ENCODE results near the gene COL4A2. TPM values are rescaled to one million over a fixed set of nuclear protein-coding genes. Genes with fewer than 3 reads are reported as not detected.
A peak's percentile ranks its signal among the peaks of the same experiment; 100 is the strongest.

COL4A2 gene
- total RNA-seq, 4 donors from 2014 or later: 51.2 to 85.8 (median 70.5) TPM

DNA sequence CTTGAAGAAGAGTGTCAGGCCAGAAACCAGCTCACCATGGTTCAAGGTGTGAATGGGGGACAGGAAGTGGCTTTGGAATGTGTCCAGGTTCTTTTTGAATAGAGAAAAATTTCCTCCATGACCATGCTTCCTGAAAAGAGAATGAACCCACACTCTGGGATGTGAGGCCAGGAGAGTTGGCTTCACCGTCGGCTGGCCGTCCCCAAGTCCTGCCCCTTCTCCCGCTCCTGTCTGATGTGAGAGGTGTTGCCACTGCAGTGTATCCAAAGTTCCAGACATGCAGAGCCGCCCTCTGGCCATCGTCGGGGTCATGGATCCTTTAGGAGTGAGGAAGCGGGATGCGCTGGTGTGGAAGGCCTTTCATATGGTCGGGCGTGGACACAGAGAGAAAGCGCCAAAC, 101.2 kb downstream of the COL4A2 start:
- intact Hi-C loops (cut with DNase I; ENCODE audit: low total_unique reads): no loop called here

DNA sequence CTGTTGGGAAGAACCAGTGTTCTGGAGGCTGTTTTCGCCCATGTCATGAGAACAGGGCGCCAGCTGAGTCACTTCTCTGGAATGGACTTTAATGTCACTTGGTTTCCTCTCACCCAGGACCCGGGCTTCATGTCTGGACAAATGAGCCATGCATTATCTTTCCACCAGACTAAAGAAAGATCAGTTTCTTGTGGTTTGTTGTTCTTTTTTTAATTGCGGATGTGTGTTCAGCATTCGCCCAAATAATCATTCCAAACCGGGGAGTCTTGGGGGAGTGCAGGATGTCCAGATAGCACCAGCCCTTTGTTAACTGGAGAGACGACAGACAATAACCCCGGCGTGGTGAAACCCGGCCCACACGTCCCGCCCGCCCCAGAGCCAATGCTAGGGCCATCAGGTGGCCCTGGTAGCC, 102.5 kb downstream of the COL4A2 start:
- peak overlapping the region; percentile 75 to 87 (median 80) for H3K27ac ChIP-seq
- H3K4me1 ChIP-seq: peaks cover 40 to 50% of the 10 kb centered on the region in 2 donors
- ATAC-seq: no peak
- H3K27me3 ChIP-seq: no peaks in the 10 kb centered on the region
- H3K9me3 ChIP-seq: no peaks in the 10 kb centered on the region
- no peak for TF ChIP-seq POLR2A (IDR thresholded peaks at IDR 0.05)
- TF ChIP-seq, protein P1, sequence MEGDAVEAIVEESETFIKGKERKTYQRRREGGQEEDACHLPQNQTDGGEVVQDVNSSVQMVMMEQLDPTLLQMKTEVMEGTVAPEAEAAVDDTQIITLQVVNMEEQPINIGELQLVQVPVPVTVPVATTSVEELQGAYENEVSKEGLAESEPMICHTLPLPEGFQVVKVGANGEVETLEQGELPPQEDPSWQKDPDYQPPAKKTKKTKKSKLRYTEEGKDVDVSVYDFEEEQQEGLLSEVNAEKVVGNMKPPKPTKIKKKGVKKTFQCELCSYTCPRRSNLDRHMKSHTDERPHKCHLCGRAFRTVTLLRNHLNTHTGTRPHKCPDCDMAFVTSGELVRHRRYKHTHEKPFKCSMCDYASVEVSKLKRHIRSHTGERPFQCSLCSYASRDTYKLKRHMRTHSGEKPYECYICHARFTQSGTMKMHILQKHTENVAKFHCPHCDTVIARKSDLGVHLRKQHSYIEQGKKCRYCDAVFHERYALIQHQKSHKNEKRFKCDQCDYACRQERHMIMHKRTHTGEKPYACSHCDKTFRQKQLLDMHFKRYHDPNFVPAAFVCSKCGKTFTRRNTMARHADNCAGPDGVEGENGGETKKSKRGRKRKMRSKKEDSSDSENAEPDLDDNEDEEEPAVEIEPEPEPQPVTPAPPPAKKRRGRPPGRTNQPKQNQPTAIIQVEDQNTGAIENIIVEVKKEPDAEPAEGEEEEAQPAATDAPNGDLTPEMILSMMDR (IDR thresholded peaks at IDR 0.05 in 4 of 5, conservative IDR thresholded peaks at IDR 0.05 in 1 of 5): no peak
- in situ Hi-C loops (cut with MboI; ENCODE audit: low sequenced_read_pairs in 4 of 4) (loop anchor here in 2 of 4 donors (5.0 to 25.0 kb wide), 2 partner anchors 172 to 187 kb away; no protein-coding TSS in a partner anchor), intact Hi-C loops (cut with DNase I; ENCODE audit: low total_unique reads) (no loop called here)
- DNase-seq: no peak
- no peaks in the 10 kb centered on the region for H3K36me3 ChIP-seq
- H3K4me3 ChIP-seq: no peak overlapping the region

More for the DNA sequence above, 101.2 kb downstream of the COL4A2 start:
- Histone ChIP-seq H3K27me3 (no peaks in the 10 kb centered on the region), H3K4me3 (no peak overlapping the region), H3K9me3 (no peaks in the 10 kb centered on the region), H3K36me3 (no peaks in the 10 kb centered on the region), H3K27ac (peak overlapping the region; percentile 60 to 64 (median 64)), H3K4me1 (peaks cover 40 to 50% of the 10 kb centered on the region in 2 donors)
- TF ChIP-seq, protein P1 (IDR thresholded peaks at IDR 0.05 in 4 of 5, conservative IDR thresholded peaks at IDR 0.05 in 1 of 5): no peak
- no peak for TF ChIP-seq POLR2A (IDR thresholded peaks at IDR 0.05)
- in situ Hi-C loops (cut with MboI; ENCODE audit: low sequenced_read_pairs in 4 of 4): loop anchor here in 2 of 4 donors (5.0 to 25.0 kb wide), 2 partner anchors 171 to 186 kb away; no protein-coding TSS in a partner anchor
- DNase-seq (no peak), ATAC-seq (no peak)

GRCh38 chr13:110410000-110410399, 102.9 kb downstream of the COL4A2 start:
- Histone ChIP-seq H3K4me3 (no peak overlapping the region), H3K9me3 (no peaks in the 10 kb centered on the region), H3K27ac (peak overlapping the region; percentile 75 to 87 (median 80)), H3K4me1 (peaks cover 40 to 50% of the 10 kb centered on the region in 2 donors), H3K27me3 (no peaks in the 10 kb centered on the region), H3K36me3 (no peaks in the 10 kb centered on the region)
- DNase-seq: no peak
- ATAC-seq: no peak
- no peak for TF ChIP-seq POLR2A (IDR thresholded peaks at IDR 0.05)
- TF ChIP-seq, protein P1 (IDR thresholded peaks at IDR 0.05 in 4 of 5, conservative IDR thresholded peaks at IDR 0.05 in 1 of 5): no peak
- intact Hi-C loops (cut with DNase I; ENCODE audit: low total_unique reads): loop anchor here (2.0 to 10.0 kb wide), 4 partner anchors 13 to 305 kb away; partner anchors contain the start of gene ING1
- in situ Hi-C loops (cut with MboI; ENCODE audit: low sequenced_read_pairs in 4 of 4): loop anchor here (5.0 to 25.0 kb wide), 5 partner anchors 105 to 188 kb away; partner anchors contain the start of genes COL4A1 (in 1 of the 4) and COL4A2 (in 1 of the 4)

DNA sequence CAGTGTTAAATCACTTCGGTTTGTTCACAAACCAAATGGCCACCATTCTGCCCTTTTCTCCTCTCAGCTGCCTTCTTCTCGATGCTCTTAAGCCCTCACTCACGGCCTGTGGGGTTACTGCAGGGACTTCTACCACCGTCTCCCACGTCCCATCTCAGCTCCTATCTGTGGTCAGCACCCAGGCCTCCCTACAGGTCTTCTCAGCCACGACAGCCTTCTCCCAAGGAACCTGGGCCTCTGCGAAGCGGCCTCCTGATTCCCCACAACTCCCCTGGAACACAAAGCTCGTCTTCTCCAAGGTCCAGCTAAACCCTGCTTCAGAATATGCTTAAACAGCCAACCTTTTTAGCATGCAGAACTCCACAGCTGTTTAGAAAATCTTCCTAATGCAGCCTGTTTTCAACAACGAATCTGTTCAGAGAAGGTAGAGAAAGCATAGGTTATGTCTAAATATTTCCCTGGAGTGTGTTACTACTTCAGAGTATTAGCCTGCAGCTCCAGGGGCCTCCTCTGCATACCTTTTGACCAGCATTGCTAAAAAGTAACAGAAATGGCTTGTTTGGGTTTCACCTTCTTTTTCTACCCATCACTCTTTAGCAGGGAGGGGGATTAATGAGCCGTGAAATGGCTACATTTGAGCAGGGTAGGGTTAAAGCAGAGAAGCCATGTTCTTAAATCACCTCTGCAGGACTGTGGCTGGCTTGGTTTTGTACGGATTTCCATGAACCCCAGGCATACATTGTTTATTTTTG, 104.0 kb downstream of the COL4A2 start:
- intact Hi-C loops (cut with DNase I; ENCODE audit: low total_unique reads): loop anchor here (2.0 to 10.0 kb wide), 4 partner anchors 14 to 304 kb away; partner anchors contain the start of gene ING1
- H3K36me3 ChIP-seq: no peaks in the 10 kb centered on the region
- no peaks in the 10 kb centered on the region for H3K9me3 ChIP-seq
- peak overlapping the region; percentile 75 to 87 (median 80) for H3K27ac ChIP-seq
- DNase-seq (no peak), ATAC-seq (no peak)
- TF ChIP-seq, protein P1 (IDR thresholded peaks at IDR 0.05 in 4 of 5, conservative IDR thresholded peaks at IDR 0.05 in 1 of 5): no peak
- TF ChIP-seq POLR2A (IDR thresholded peaks at IDR 0.05): no peak
- H3K4me1 ChIP-seq: peaks cover 50 to 52% of the 10 kb centered on the region in 2 donors
- in situ Hi-C loops (cut with MboI; ENCODE audit: low sequenced_read_pairs in 4 of 4): loop anchor here in 3 of 4 donors (5.0 to 25.0 kb wide), 4 partner anchors 106 to 186 kb away; partner anchors contain the start of genes COL4A1 (in 1 of the 3) and COL4A2 (in 1 of the 3)
- H3K4me3 ChIP-seq: no peak overlapping the region
- H3K27me3 ChIP-seq: no peaks in the 10 kb centered on the region
